HEK293 (cell line): ENCODE results near the gene LIN52.

Experiments
- AEBP2 ChIP-seq: fragments of 450-650 bp; formaldehyde crosslinking; IDR thresholded peaks from 2 replicates; pipeline ENCODE4 v1.5.1; 2016; ENCODE audit warnings: missing biosample characterization, missing genetic modification characterization, borderline replicate concordance
- CTCF ChIP-seq: fragments of 450-650 bp; formaldehyde crosslinking; IDR thresholded peaks from 2 replicates; pipeline ENCODE4 v1.5.1; 2016; ENCODE audit warnings: missing biosample characterization, missing genetic modification characterization
- HOXD13 ChIP-seq: sonication (generic); formaldehyde crosslinking; IDR thresholded peaks from 2 replicates; pipeline ENCODE4 v1.8.0; 2022; ENCODE audit warnings: missing genetic modification reagents, borderline replicate concordance
- KLF8 ChIP-seq: fragments of 450-650 bp; formaldehyde crosslinking; IDR thresholded peaks from 2 replicates; pipeline ENCODE4 v1.5.1; 2016; ENCODE audit warnings: missing biosample characterization, missing genetic modification characterization
- PATZ1 ChIP-seq: fragments of 450-650 bp; formaldehyde crosslinking; IDR thresholded peaks from 2 replicates; pipeline ENCODE4 v1.5.1; 2016; ENCODE audit warnings: missing biosample characterization, missing genetic modification characterization
- PBX3 ChIP-seq: sonication (generic); formaldehyde crosslinking; IDR thresholded peaks from 2 replicates; pipeline ENCODE4 v1.8.1; 2022; ENCODE audit warnings: mild to moderate bottlenecking, moderate library complexity, missing genetic modification reagents
- PRDM6 ChIP-seq: fragments of 450-650 bp; formaldehyde crosslinking; IDR thresholded peaks from 2 replicates; pipeline ENCODE4 v1.5.1; 2017; ENCODE audit warnings: missing biosample characterization, missing genetic modification characterization
- SP2 ChIP-seq: fragments of 450-650 bp; formaldehyde crosslinking; IDR thresholded peaks from 2 replicates; pipeline ENCODE4 v1.5.1; 2016; ENCODE audit warnings: missing biosample characterization, missing genetic modification characterization
- SP7 ChIP-seq: fragments of 450-650 bp; formaldehyde crosslinking; IDR thresholded peaks from 2 replicates; pipeline ENCODE4 v1.5.1; 2016; ENCODE audit warnings: missing biosample characterization, missing genetic modification characterization
- TRIM28 ChIP-seq: IDR thresholded peaks from 2 replicates; pipeline ENCODE4 v1.6.1; 2011; ENCODE audit warnings: low read length, control low read depth, borderline replicate concordance
- YY2 ChIP-seq: fragments of 450-650 bp; formaldehyde crosslinking; IDR thresholded peaks from 2 replicates; pipeline ENCODE4 v1.5.1; 2016; ENCODE audit warnings: missing biosample characterization, missing genetic modification characterization
- ZBTB21 ChIP-seq: fragments of 450-650 bp; formaldehyde crosslinking; IDR thresholded peaks from 2 replicates; pipeline ENCODE4 v1.5.1; 2017; ENCODE audit warnings: missing biosample characterization, missing genetic modification characterization
- ZBTB8A ChIP-seq: fragments of 450-650 bp; formaldehyde crosslinking; IDR thresholded peaks from 2 replicates; pipeline ENCODE4 v1.5.1; 2016; ENCODE audit warnings: missing biosample characterization, missing genetic modification characterization
- ZFHX2 ChIP-seq: fragments of 450-650 bp; formaldehyde crosslinking; conservative IDR thresholded peaks from 2 replicates; pipeline ENCODE4 v1.5.1; 2016; ENCODE audit warnings: missing biosample characterization, missing genetic modification characterization
- ZNF18 ChIP-seq: fragments of 450-650 bp; formaldehyde crosslinking; IDR thresholded peaks from 2 replicates; pipeline ENCODE4 v1.5.1; 2016; ENCODE audit warnings: missing biosample characterization, missing genetic modification characterization
- ZNF202 ChIP-seq: fragments of 450-650 bp; formaldehyde crosslinking; IDR thresholded peaks from 2 replicates; pipeline ENCODE4 v1.5.1; 2016; ENCODE audit warnings: missing biosample characterization, missing genetic modification characterization, borderline replicate concordance
- ZNF280D ChIP-seq: fragments of 450-650 bp; formaldehyde crosslinking; IDR thresholded peaks from 2 replicates; pipeline ENCODE4 v1.5.1; 2016; ENCODE audit warnings: missing biosample characterization, missing genetic modification characterization
- ZNF366 ChIP-seq: fragments of 450-650 bp; formaldehyde crosslinking; conservative IDR thresholded peaks from 2 replicates; pipeline ENCODE4 v1.5.1; 2016; ENCODE audit warnings: missing biosample characterization, missing genetic modification characterization
- ZNF423 ChIP-seq: fragments of 450-650 bp; formaldehyde crosslinking; IDR thresholded peaks from 2 replicates; pipeline ENCODE4 v1.5.1; 2016; ENCODE audit warnings: missing biosample characterization, missing genetic modification characterization
- ZNF558 ChIP-seq: fragments of 450-650 bp; formaldehyde crosslinking; IDR thresholded peaks from 2 replicates; pipeline ENCODE4 v1.5.1; 2016; ENCODE audit warnings: missing biosample characterization, missing genetic modification characterization
- ZNF610 ChIP-seq: fragments of 450-650 bp; formaldehyde crosslinking; IDR thresholded peaks from 2 replicates; pipeline ENCODE4 v1.5.1; 2016; ENCODE audit warnings: missing biosample characterization, missing genetic modification characterization, borderline replicate concordance
- ZNF626 ChIP-seq: fragments of 450-650 bp; sonication (Bioruptor Pico); formaldehyde crosslinking; IDR thresholded peaks from 2 replicates; pipeline ENCODE4 v1.5.1; 2018; ENCODE audit warnings: missing biosample characterization, missing genetic modification characterization, inconsistent platforms
- ZNF629 ChIP-seq: fragments of 450-650 bp; formaldehyde crosslinking; IDR thresholded peaks from 2 replicates; pipeline ENCODE4 v1.5.1; 2017; ENCODE audit warnings: missing biosample characterization, missing genetic modification characterization
- ZNF645 ChIP-seq: fragments of 450-650 bp; formaldehyde crosslinking; IDR thresholded peaks from 2 replicates; pipeline ENCODE4; 2016; ENCODE audit warnings: missing biosample characterization, missing genetic modification characterization
- ZNF707 ChIP-seq: fragments of 450-650 bp; formaldehyde crosslinking; IDR thresholded peaks from 2 replicates; pipeline ENCODE4 v1.5.1; 2016; ENCODE audit warnings: missing biosample characterization, missing genetic modification characterization
- ZNF785 ChIP-seq: fragments of 450-650 bp; formaldehyde crosslinking; IDR thresholded peaks from 2 replicates; pipeline ENCODE4 v1.5.1; 2016; ENCODE audit warnings: missing biosample characterization, missing genetic modification characterization

Gene LIN52

GRCh38 chr14:74140374-74140850 lies 55.7 kb downstream of the LIN52 start (continued):
- TF ChIP-seq ZBTB21 (tag by site-specific recombination): peak; percentile 67
- no peak for TF ChIP-seq ZNF645
- peak; percentile 73 for TF ChIP-seq ZBTB8A
- no peak for TF ChIP-seq ZNF626 (tag by site-specific recombination)
- no peak for TF ChIP-seq AEBP2 (tag by site-specific recombination)
- TF ChIP-seq ZNF610 (tag by site-specific recombination): peak; percentile 81; the same call in 1 of the 2 replicates
- TF ChIP-seq ZNF423: peak; percentile 57; the same call in 1 of the 2 replicates
- TF ChIP-seq SP2: peak; percentile 52
- TF ChIP-seq ZNF202: no peak
- TF ChIP-seq ZNF707 (tag by site-specific recombination): no peak
- peak; percentile 95 for TF ChIP-seq PRDM6
- no peak for TF ChIP-seq ZNF785
- no peak for TF ChIP-seq PBX3 (CRISPR knock-in tag)
- TF ChIP-seq ZNF280D (tag by site-specific recombination): no peak
- TF ChIP-seq ZFHX2: no peak
- peak; percentile 98 for TF ChIP-seq KLF8 (tag by site-specific recombination)
- no peak for TF ChIP-seq CTCF (tag by site-specific recombination)
- peak; percentile 96 for TF ChIP-seq ZNF366 (tag by site-specific recombination)
- TF ChIP-seq YY2 (tag by site-specific recombination): 0 out of 2 replicates have a peak, but pooled peaks have one; percentile 44
- no peak for TF ChIP-seq HOXD13
- peak; percentile 56; the same call in 1 of the 2 replicates for TF ChIP-seq ZNF558
- TF ChIP-seq SP7 (tag by site-specific recombination): peak; percentile 99
- peak; percentile 96 for TF ChIP-seq TRIM28
- TF ChIP-seq ZNF18 (tag by site-specific recombination): peak; percentile 95
- TF ChIP-seq PATZ1 (tag by site-specific recombination): peak; percentile 89
- peak; percentile 93 for TF ChIP-seq ZNF629 (tag by site-specific recombination)
